Suppressor macrophage treated with lipopolysaccharide for 1 hour (primary cell): ENCODE measurements around the gene IGF2BP3.
A peak's percentile ranks its signal among the peaks of the same experiment; 100 is the strongest.
"Not testable (repeated sequence)": the region's sequence is repeated elsewhere in the genome, so short reads cannot be mapped to it uniquely, and the experiment has no call there.

ENCODE experiments used
- DNase-seq, 3 donors: peaks; one replicate each; pipeline ENCODE4 v3.0.0-alpha.2; 2020 to 2022

Gene IGF2BP3

DNA sequence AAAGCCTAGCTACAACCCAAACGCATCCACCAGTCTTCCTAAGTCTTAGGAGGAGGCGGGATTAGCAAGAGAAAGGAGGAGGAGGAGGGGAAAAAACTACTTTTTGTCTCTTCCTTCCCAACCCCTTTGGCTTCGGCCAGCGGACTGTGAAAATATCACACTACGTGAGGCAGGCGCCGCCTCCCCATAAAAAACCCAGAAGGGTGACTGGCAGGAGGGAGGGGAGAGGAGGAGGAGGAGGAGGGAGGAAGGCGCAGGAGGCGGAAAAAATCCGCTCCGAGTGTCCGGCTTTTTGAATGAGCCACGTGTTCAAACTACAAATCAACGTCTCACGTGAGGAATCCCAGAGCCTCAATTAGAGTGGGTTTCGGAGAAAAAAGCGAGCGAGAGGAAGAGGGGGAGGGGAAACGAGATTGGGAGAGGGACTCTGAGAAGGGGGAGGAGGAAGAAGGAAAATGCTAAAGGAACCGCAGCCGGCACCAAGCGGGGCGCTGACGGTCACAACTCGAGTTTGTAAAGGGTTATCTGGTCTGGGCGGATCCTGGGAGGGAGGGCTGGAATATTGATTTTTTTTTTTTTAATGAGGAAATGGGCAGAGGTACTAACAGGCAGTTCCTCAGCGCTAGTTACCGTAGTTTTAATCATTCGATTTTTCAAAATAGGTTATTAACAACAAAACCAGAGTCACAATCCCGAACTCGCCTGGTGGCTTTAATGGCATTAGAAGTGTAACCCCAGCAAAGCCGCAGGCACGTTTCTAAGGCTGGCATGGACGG, at the start of gene IGF2BP3:
Gene IGF2BP3, minus strand, starts transcription at position 162 of the 776 bp plus-strand sequence. CDS start 381 bp downstream, outside the sequence.
- peak; percentile 73 to 82 (median 75) for DNase-seq

DNA sequence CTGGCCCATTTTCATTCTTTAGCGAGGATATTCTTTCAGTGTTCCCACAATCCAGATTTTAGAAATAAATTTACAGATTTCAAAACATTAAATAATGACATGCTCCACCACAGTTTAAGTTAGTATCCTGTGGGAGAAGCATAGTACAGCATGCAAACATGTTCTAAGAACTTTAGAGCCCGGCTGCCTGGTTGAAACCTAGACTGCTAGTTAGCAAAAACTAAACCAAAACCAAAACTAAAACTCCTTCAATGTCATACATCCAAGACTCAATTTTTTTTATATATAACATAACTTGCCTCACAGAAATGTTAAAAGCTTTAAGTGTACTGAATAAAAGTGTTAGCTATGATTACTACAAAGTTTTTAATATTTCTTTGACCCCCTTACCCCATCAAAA, 44.5 kb upstream of the IGF2BP3 start:
- no peak for DNase-seq

DNA sequence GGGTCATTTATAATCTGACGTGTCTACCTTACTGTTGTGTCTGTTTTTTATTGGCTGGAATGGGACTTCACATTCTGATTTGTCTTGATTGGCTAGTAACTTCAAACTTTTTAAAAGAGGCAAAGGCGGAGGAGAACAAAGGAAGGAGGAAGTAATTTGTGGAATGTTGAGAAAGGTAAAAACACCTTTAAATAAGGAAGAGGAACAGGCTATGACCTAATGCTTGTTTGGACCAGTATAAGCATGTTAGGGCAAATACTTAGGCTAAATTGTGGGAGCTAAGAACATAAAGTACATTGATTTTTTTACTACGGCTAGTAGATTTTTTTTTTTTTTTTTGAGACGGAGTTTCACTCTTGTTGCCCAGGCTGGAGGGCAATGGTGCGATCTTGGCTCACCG, 43.5 kb upstream of the IGF2BP3 start:
- not testable (repeated sequence) for DNase-seq

DNA sequence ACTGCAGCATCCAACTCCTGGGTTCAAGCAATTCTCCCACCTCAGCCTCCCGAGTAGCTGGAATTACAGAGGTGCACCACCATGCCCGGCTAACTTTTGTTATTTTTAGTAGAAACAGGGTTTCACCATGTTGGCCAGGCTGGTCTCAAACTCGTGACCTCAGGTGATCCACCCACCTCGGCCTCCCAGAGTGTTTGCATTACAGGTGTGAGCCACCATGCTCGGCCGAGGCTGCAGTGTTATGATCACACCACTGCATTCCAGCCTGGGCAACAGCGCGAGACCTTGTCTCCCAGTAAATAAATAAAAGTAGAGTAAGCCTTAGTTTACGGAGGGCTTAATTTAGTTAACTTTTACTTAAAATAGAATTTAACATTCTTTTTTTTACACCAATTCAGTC, 23.7 kb upstream of the IGF2BP3 start:
- no peak for DNase-seq

DNA sequence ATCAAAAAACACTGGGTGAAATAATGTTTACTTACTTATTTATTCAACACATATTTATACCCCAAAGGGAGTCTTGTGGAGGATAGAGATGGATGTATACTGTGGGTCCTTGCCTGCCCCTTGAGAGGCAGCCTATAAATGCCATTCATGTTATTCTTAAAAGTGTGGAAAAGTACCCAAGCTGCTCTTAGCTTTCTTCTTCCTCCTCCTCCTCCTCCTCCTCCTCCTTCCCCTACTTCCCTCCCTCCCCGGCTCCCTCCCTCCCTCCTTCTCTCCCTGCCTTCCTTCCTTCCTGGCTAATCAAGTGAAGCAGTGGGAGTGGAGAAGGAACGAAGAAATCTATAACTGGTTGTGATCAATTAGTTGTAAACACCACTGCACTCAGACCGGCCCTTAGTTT, 21.2 kb upstream of the IGF2BP3 start:
- DNase-seq: no peak

DNA sequence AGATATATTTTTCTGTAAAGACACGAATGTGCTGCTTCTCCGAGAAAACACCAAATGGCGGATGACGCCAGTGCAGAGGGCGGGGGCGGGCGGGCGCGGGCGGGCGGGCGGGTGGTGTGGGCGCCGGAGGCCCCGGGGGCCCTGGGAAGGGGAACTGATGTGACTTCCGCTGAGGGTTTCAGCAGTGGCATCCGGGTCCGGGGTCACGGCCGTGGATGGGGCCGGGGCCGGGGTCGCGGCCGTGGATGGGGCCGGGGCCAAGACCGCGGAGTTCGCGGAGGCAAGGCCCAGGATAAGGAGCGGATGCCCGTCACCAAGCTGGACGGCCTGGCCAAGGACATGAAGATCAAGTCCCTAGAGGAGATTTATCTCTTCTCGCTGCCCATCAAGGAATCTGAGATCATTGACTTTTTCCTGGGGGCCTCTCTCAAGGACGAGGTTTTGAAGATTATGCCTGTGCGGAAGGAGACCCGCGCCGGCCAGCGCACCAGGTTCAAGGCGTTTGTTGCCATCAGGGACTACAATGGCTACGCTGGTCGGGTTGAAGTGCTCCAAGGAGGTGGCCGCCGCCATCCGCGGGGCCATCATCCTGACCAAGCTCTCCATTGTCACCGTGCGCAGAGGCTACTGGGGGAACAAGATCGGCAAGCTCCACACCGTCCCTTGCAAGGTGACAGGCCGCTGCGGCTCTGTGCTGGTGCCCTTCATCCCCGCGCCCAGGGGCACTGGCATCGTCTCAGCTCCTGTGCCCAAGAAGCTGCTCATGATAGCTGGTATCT, 20.3 kb upstream of the IGF2BP3 start:
- DNase-seq: peak in 2 of 3 donors; percentile 38 to 63

DNA sequence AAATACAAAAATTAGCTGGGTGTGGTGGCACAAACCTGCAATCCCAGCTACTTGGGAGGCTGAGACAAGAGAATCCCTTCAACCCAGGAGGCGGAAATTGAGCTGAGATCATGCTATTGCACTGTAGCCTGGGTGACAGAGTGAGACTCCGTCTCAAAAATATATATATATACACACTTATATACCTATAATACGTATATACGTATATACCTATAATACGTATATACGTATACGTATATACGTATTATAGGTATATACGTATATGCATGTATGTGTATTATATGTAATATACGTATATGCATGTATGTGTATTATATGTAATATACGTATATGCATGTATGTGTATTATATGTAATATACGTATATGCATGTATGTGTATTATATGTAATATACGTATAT, 18.4 kb upstream of the IGF2BP3 start:
- DNase-seq: not testable (repeated sequence)

DNA sequence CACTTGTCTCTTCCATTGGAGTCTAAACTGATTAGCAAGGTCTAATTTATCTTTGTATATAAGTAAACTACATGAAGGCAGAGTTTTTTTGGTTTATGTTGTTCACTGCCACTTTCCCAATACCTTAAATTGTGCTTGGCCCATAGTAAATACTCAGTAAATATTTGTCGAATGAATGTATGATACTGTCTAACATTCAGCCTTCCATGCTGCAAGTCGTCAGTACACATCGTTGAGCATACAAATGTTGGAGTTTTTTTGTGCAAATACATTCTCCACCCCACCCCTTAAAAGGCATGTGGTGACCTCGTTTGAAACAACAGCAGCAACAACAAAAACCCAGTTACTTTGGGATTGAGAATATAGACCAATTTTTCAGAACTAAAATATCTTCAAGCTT, 17.4 kb upstream of the IGF2BP3 start:
- no peak for DNase-seq

DNA sequence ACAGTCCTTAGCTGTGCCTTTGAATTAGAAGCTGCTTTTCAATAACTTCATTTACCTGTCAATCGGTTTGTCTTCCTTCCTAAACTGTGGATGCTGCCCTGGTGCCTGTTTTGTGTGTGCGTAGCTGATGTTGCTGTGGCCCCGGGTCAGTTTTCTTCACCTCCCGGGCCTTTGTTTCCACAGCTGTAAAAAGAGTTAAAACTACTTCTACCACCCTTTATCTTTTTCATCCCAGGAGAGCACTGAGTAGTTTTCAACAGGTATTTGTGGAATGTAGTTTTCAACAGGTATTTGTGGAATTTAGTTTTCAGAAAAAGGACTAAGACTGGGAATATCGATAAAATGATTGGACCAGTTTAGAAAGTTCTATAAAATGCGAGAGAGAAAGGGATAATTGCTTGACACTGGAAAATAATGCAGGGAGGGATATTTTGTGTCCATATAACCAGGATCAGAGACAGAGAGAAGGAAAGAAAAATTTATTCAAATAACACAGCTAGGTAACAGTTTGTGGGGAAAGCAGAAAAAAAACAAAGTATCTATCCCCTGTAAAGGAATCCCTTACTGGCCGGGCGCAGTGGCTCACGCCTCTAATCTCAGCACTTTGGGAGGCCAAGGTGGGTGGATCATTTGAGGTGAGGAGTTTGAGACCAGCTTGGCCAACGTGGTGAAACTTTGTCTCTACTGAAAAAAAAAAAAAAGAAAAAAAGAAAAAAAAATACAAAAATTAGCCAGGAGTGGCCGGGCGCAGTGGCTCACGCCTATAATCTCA, 15.9 kb upstream of the IGF2BP3 start:
- DNase-seq: no peak

DNA sequence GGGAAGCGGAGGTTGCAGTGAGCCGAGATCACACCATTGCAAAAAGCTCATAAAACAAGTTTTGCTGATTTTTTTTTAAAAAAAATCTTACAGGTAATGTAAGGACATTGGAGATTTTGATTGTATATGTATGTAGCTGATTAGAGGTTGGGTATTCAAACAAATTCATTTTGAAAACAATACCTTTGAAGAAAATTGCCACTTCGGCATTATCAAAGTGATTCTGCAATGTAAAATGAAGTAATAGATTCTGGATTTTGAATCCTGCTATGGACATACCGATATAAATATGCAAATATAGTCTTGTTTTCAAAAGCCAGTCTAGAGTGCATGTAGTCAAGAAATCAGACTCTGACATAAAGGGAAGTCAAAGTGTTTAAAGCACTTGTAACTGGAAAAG, 12.4 kb upstream of the IGF2BP3 start:
- no peak for DNase-seq

DNA sequence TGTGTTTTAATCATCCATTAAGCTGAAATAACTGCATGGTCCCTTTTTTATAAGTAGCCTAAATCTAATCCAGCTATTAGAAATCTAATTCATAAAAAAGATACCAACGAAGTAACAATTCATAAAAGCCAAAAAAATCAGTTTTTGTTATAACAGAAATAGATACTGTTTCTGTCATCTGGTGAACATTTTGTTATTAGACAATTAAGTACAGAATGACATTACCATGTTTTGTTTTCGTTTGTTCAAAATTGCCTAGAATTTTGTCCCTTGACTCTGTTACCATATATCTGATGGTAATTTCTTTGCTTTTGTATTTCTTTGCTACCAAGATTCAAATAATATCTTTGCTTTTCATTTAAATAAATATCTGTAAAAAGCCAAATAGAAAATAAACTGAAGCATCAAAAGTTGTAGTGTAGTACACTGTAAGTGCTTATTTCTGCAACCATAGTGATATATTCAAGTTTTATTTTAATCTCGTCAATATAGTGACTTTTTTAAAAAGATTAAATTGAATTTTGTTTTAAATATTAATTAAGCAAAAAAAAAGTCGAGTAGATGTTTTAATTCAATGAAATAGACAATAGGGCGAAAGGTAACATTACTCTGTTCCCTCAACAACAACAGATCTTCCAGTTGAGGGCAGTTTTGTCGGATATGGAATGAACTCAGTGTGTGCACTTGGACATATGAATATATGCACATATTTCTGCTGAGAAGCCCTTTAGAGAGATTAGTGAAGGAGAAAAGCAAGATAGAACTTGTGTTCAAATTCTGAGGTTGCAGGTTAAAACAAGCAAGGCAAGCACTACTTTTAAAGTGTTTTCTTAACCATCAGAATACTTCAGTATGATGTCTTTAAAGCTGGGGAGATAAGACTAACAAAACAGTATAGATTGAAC, 7.9 kb upstream of the IGF2BP3 start:
- DNase-seq: no peak

DNA sequence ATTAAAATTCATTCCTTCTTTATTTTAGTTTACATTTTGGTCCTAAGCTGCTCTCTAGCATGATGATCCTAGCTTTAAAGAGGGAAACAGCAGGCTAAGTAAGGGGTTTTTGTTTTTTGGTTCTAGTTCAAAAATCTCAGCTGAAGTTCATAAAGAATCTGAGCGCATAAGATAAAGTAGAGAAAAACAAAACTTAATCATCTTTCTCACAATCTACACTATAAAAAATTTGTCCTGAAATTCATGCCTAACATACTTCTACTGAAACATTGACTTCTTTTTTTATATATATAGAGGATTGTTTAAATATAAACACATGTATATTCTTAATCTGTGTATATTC, 6.8 kb upstream of the IGF2BP3 start:
- no peak for DNase-seq

DNA sequence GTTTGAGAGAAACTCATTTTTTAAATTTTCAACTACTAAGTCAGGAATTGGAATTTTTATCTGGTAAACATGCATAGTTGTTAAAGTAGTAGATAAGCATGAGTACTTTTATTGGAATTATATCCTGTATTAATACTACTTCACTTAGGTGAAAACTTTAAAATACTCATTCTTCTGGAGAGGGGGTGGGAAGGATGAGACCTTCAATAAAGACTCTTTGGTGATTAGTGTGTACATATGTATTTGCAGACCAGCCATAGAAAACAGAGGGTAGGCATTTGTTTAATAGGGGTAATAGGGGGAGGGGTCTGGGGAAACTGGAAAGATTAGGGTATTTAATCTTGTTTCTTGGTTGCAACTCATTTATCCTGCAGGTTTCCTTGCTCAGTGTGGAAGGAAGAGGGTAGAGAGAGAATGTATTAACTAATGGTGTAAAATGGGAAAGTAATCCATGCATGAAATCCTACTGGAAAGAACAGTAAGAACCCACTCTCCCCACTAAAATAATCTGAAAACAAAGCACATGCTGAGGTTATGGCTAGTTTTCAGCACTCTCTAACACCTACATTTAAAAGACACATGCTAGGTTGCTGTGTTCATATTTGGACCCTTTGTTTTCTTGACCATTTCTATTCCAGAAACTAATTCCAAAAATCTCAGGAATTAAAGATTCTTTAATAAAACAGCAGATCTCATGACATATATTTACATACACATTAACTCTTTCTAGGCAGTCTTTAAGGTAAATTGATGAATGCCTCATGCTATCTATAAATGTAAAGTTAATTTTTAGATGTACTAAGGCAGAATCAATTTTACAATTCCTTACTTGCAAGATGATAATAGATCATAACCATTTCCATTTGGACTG, 6.2 kb upstream of the IGF2BP3 start:
- DNase-seq: no peak

DNA sequence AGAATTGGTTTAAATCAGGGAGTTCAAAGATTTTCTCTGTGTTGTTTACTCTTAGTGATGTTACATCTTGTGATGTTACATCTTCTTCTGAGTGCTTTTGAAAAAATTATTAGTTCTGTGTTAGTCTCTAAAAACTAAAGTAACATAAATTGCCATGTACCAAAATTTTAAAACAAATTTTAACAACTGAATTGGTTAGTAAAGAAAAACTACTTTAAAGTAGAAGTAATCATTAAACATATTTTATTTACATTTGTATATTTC, 5.2 kb upstream of the IGF2BP3 start:
- no peak for DNase-seq

DNA sequence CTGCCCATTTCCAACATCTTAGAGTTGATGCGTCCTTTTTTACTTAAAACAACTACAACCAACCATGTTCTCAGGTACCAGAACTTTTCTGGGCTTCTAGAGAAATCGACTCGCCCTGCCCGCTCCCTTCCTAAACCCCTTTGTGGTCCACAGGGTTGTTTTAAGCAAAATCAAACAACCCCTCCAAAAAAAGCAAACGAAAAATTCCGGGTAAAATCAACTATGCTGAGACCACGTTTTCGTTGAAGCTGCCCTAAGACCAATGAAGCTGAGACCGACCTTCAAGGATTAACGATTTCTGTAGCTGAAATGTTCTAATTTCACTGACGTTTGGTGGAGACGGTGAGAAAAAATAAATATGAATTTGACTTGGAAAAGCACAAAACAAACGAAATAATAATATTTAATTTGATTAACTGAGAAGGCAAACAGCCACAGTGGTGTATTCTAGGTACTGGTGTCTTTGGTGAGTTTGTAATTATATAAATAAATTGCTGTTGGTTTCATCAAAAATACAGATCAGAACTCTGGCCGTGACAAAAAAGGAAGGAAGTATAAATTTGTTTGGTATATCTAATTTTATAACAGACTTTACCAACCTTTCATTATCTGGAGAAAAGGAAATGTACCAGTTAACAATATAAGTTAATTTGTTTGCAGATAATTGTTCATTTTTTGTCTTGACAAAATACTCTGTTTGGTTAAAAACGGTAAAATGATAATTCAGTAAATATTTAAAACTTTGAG, 4.7 kb upstream of the IGF2BP3 start:
- DNase-seq: no peak

DNA sequence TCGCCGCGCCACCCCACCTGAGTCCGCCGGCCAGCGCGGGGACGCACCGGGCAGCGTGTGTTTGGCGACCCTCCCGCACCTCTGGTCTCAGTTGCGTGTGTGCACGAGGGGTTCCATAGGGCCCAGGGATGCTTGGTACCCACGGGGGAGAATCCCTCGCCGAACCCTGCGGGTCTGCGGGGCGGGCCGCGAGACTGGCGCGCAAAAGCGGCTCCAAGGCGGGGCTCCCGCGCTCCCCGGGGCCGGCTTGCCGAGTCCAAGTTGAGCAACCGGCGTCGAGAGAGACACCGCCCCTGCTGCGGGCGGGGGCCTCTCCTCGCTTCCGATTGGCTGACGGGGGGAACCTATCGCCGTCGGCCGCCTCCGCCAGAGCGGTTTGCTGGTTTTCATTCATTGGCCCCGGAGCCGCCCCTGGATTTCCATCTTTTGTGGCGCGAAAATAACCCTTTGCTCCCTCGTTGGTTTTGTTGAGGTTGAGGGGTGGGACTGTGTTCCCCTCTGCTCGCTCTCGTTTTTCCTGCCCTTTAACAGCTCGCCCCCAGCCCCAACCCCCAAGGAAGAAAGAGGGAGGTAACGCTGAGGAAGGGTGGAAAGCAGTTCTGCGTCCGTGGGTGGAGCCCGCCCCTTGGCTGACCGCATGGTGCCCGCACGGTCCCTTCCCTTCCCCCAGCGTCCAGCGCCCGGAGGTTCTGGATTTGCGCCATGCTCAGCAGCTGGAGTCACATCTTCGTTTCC, 4.0 kb upstream of the IGF2BP3 start:
- peak; percentile 93 to 96 (median 95) for DNase-seq

DNA sequence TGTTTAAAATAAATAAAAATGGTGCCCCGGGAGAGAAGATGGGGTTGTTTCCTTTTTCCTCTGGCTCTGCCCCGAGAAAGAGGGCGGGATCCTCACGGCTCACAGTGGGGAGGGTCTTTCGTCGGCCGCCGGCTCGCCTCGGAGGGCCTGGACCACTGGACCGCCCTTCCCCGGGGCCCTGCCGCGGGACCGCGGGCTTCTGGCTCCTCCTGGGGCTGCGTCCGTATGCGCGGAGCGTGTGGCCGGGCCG, 3.5 kb upstream of the IGF2BP3 start:
- DNase-seq: no peak

DNA sequence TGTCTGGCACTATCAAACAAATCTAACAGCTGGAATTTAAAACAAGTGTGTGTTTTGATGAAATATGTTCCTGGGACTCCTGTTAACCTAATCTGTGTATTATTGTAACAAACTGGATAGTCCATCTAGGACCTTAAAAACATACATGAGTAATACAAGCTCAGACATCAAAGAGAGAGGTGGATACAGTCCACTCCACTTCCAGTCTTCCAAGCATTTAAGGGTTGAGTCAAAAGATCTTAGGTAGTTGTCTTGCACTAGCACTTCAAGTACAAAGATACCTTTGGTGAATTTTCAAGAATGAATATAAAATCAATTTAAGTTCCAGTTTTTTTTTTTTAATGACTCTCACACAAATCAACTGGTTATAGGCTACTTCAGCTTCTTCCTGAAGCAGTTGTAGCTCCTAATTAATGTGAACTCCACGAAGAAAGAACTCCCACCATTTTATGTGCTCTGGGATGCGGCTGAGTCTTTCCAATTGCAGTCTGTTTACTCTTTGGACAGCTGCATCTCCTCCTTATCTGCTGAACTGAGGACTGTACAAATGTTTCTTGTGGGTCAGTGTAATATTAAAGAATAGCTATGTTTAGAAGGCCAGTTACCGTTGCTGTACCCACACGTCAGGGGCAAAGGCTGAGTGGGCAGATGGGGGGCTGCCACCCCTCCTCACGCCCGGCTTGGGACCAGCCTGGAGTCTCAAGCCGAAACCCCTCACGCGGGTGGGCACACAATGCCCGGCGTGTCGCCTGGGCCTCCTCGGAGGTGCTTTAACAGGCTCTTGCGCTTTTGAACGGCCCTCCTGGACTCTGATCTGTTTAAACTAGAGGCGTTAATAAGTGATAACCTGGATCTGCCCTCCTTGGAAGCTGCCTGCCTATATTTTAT, 2.9 kb upstream of the IGF2BP3 start:
- no peak for DNase-seq

DNA sequence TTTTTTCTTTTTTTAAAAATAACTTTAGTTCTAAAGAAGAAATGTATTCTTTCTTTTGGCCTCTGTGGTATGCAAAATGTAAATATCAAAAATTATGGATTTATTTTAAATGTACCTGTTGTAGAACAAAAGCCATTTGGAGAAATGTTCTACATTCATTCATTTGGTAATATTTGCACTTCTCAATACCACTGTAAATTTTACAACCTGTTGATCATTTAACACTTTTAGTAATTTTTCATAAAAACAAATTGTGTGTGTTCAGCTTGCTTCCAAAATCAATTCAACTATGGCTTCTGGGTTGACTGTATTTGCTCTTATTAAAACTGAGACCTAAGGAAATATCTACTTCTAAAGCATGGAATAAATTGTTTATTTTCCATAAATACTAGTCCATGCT, 2.3 kb upstream of the IGF2BP3 start:
- DNase-seq: no peak

DNA sequence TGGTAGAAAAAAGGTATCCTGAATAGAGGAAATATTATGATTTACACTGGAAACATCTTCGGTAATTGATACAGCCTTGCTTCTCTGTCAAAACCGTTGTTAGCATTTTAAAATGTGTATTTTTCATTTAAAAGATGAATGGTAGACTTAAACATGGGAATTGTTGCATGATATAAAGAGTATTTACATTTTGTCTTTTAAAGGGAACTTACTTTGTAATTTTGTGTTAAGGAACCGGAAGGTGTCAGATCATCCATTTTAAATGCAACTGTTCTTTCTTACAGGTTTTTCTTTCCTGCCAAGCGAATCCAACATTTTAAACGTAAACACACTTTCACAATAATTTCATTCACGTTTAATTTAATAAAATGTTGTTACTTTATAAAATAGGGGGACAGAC, 1.8 kb upstream of the IGF2BP3 start:
- DNase-seq: no peak
